K562 (cell line): ENCODE results near the gene TARBP2. TPM values are rescaled to one million over a fixed set of nuclear protein-coding genes. Genes with fewer than 3 reads are reported as not detected.

Experiments
- ATAC-seq: fragments of 200-7000 bp; cut with Tn5 transposase; 3 replicates; pipeline ENCODE4 v1.9.1; 2020; ENCODE audit warnings: moderate library complexity
- BruUV-seq: library from RNA; stranded (reverse); fragments of 400-500 nt; replicated peaks from 2 replicates; lab custom pipeline; 2021; lab: Mats Ljungman, UMichigan
- CTCF ChIA-PET: fragments of 300-600 bp; formaldehyde crosslinking; extraction: SDS; loops from one replicate; lab custom pipeline; 2021; ENCODE audit warnings: low intra/inter-chr PET ratio; lab: Yijun Ruan, JAX
- POLR2A ChIA-PET: fragments of 300-600, 350-650 bp; sonication (Branson Sonifier 250); formaldehyde crosslinking; extraction: SDS; loops from one replicate; lab custom pipeline; 2021; ENCODE audit warnings: antibody characterized with exemption, inconsistent platforms; lab: Yijun Ruan, JAX
- DNase-seq, 4 experiments: peaks; one replicate each; pipeline versions ENCODE4 v3.0.0 to v3.0.0-alpha.2; 2011 to 2018; ENCODE audit warnings: low spot score in 3 of 4, mixed read lengths in 3 of 4; ENCODE audit errors: extremely low read depth in 1 of 4
- FAIRE-seq: peaks from 2 replicates; lab custom pipeline; 2011; peaks lifted over from hg19 to GRCh38; lab: Jason Lieb, UNC
- H2AFZ ChIP-seq: 2 replicates; pipeline ENCODE4 v1.6.0; 2011; ENCODE audit warnings: low read depth, low read length, control low read depth, inconsistent platforms
- H3K27ac ChIP-seq: fragments of 200-600 bp; 3 replicates; pipeline ENCODE4 v1.8.0; 2011; ENCODE audit warnings: low read depth, mild to moderate bottlenecking, control low read depth, inconsistent platforms, low read length, moderate library complexity, mixed read lengths; ENCODE audit errors: extremely low read depth
- H3K27me3 ChIP-seq, 2 experiments: fragments of 300-600 bp in 1 of 2; 2 replicates in 1 of 2; 3 replicates in 1 of 2; pipeline versions ENCODE4 v1.6.0 to v1.8.0; 2011; ENCODE audit warnings: inconsistent platforms in 2 of 2, low read length in 2 of 2, mild to moderate bottlenecking in 1 of 2, mixed read lengths in 1 of 2, moderate library complexity in 1 of 2; ENCODE audit not compliant: control insufficient read depth in 2 of 2, insufficient read depth in 2 of 2
- H3K36me3 ChIP-seq: fragments of 300-600 bp; 3 replicates; pipeline ENCODE4 v1.8.0; 2011; ENCODE audit warnings: mild to moderate bottlenecking, low read length, inconsistent platforms; ENCODE audit not compliant: control insufficient read depth, insufficient read depth
- H3K4me1 ChIP-seq, 2 experiments: fragments of 200-600 bp in 1 of 2; replicated peaks in 1 of 2; 2 replicates in 1 of 2; 3 replicates in 1 of 2; pipeline versions ENCODE4 v1.5.1 to v1.8.0; 2011; ENCODE audit warnings: inconsistent platforms in 2 of 2, low read length in 2 of 2, mild to moderate bottlenecking in 1 of 2, mixed read lengths in 1 of 2, moderate library complexity in 1 of 2; ENCODE audit not compliant: control insufficient read depth in 2 of 2, insufficient read depth in 2 of 2
- H3K4me2 ChIP-seq: 2 replicates; pipeline ENCODE4 v1.6.1; 2011; ENCODE audit warnings: low read length, control low read depth, inconsistent platforms, mixed read lengths; ENCODE audit not compliant: insufficient read depth
- H3K4me3 ChIP-seq: fragments of 200-600 bp; sonication (generic), shearing (Covaris generic); 2 replicates; pipeline ENCODE4 v1.5.1; 2016; ENCODE audit warnings: control low read depth, inconsistent platforms
- H3K79me2 ChIP-seq: fragments of 200-600 bp; 3 replicates; pipeline ENCODE4 v1.8.0; 2011; ENCODE audit warnings: low read length, inconsistent platforms; ENCODE audit not compliant: control insufficient read depth, insufficient read depth
- H3K9ac ChIP-seq, 2 experiments: 2 replicates each; pipeline versions ENCODE4 v1.6.0 to v1.6.1; 2011; ENCODE audit warnings: low read depth in 2 of 2, low read length in 2 of 2, control low read depth in 1 of 2, inconsistent platforms in 1 of 2, mild to moderate bottlenecking in 1 of 2, mixed read lengths in 1 of 2; ENCODE audit not compliant: insufficient read depth in 1 of 2
- H3K9me1 ChIP-seq: one replicate; pipeline ENCODE4 v1.6.0; 2011; ENCODE audit warnings: inconsistent platforms, mild to moderate bottlenecking, low read length, moderate library complexity; ENCODE audit not compliant: control insufficient read depth, insufficient read depth
- H3K9me3 ChIP-seq: replicated peaks from 2 replicates; pipeline ENCODE4 v1.5.1; 2011; ENCODE audit warnings: low read depth, low read length, inconsistent platforms; ENCODE audit not compliant: control insufficient read depth, insufficient read depth
- H4K20me1 ChIP-seq: replicated peaks from 2 replicates; pipeline ENCODE4 v1.6.1; 2011; ENCODE audit warnings: low read length, inconsistent platforms, mixed read lengths; ENCODE audit not compliant: control insufficient read depth, insufficient read depth
- COPS2 ChIP-seq: fragments of 450-650 bp; conservative IDR thresholded peaks from 2 replicates; pipeline ENCODE4 v1.6.1; 2016; ENCODE audit warnings: mild to moderate bottlenecking, moderate library complexity
- ELK1 ChIP-seq: sonication (generic); formaldehyde crosslinking; IDR thresholded peaks from 2 replicates; pipeline ENCODE4 v1.8.1; 2022; ENCODE audit warnings: missing genetic modification reagents
- HCFC1 ChIP-seq: IDR thresholded peaks from 2 replicates; pipeline ENCODE4 v1.6.1; 2012; ENCODE audit warnings: low read depth, low read length, improper control_type of control experiment
- HDAC3 ChIP-seq: fragments of 450-650 bp; IDR thresholded peaks from 2 replicates; pipeline ENCODE4 v1.6.1; 2018; ENCODE audit warnings: borderline replicate concordance, mild to moderate bottlenecking, moderate library complexity; ENCODE audit not compliant: partially characterized antibody
- HDGF ChIP-seq: fragments of 450-650 bp; IDR thresholded peaks from 2 replicates; pipeline ENCODE4 v1.6.1; 2016
- NCOR1 ChIP-seq: fragments of 450-650 bp; IDR thresholded peaks from 2 replicates; pipeline ENCODE4 v1.6.1; 2016; ENCODE audit warnings: mild to moderate bottlenecking, moderate library complexity
- NEUROD1 ChIP-seq: fragments of 150-350 bp; IDR thresholded peaks from 2 replicates; pipeline ENCODE4 v1.6.1; 2014; ENCODE audit warnings: borderline replicate concordance, low read length, low read depth; ENCODE audit not compliant: partially characterized antibody
- NKRF ChIP-seq: fragments of 450-650 bp; IDR thresholded peaks from 2 replicates; pipeline ENCODE4 v1.6.1; 2016; ENCODE audit warnings: borderline replicate concordance
- TAF9B ChIP-seq: fragments of 450-650 bp; IDR thresholded peaks from 2 replicates; pipeline ENCODE4 v1.6.1; 2018; ENCODE audit warnings: mild to moderate bottlenecking; ENCODE audit not compliant: partially characterized antibody
- YY1 ChIP-seq, 3 experiments: IDR thresholded peaks; 2 replicates each; pipeline ENCODE4 v1.6.1; 2011; ENCODE audit warnings: low read length in 2 of 3, mild to moderate bottlenecking in 2 of 3, moderate library complexity in 2 of 3, borderline replicate concordance in 1 of 3, control low read depth in 1 of 3, low read depth in 1 of 3; ENCODE audit not compliant: insufficient read depth in 3 of 3, insufficient replicate concordance in 2 of 3, control insufficient read depth in 1 of 3, insufficient read length in 1 of 3; ENCODE audit errors: extremely low read depth in 1 of 3
- ZNF431 ChIP-seq: sonication (generic); formaldehyde crosslinking; IDR thresholded peaks from 2 replicates; pipeline ENCODE4 v1.8.0; 2022; ENCODE audit warnings: mild to moderate bottlenecking, missing genetic modification reagents
- WGBS: fragments of 100-300 bp; shearing (Covaris generic); methylation state at CpG from one replicate; pipeline ENCODE4 v1.1.6; 2016; ENCODE audit warnings: low coverage, mixed read lengths; ENCODE audit not compliant: insufficient coverage; ENCODE audit errors: missing lambda C conversion rate; 5-methylcytosine and 5-hydroxymethylcytosine counted together
- in situ Hi-C: fragments of 300-500 bp; cut with MboI; formaldehyde crosslinking; loops from 4 replicates; pipeline ENCODE4 v1.15.0; 2018; ENCODE audit warnings: inconsistent platforms, mixed read lengths
- intact Hi-C: fragments of 100-400 bp; cut with micrococcal nuclease; formaldehyde crosslinking; loops from 2 replicates; pipeline ENCODE4 v1.14.2; 2022
- polyA plus RNA-seq, 8 experiments: library from polyadenylated mRNA; depleted of rRNA in 4 of 8; stranded (reverse) in 5 of 8; unstranded in 3 of 8; fragments of >200 nt; fragmentation: Nextera tagmentation in 2 of 8; fragmentation: Illumina TruSeq in 1 of 8; extraction: Ambion mirVana in 2 of 8; extraction: Trizol in 1 of 8; gene quantifications; 2 replicates each; pipeline versions ENCODE4 v1.2.1 to v1.2.3, GENCODE V29; 2011 to 2014; ENCODE audit warnings: inconsistent platforms in 1 of 8, missing spikeins in 1 of 8
- total RNA-seq, 7 experiments: library from RNA; depleted of rRNA in 6 of 7; stranded (reverse); fragments of >200 nt in 6 of 7; fragmentation: Illumina TruSeq in 2 of 7; extraction: Trizol in 2 of 7; gene quantifications; 2 replicates each; pipeline versions ENCODE4 v1.2.1 to v1.2.3, GENCODE V29; 2011 to 2021; ENCODE audit warnings: low replicate concordance in 1 of 7
- TF ChIP-seq, protein P1 (sequence below): fragments of 250-450 bp; sonication (Bioruptor Pico); IDR thresholded peaks from 2 replicates; pipeline ENCODE4 v1.5.0; 2020; ENCODE audit warnings: mild to moderate bottlenecking
- TF ChIP-seq, protein P2 (sequence below): fragments of 450-650 bp; IDR thresholded peaks from 2 replicates; pipeline ENCODE4 v1.6.1; 2016; ENCODE audit warnings: mild to moderate bottlenecking

Gene TARBP2
- total and polyA plus RNA-seq, 9 of the 15 experiments (the other 6 are each of a cell fraction or from before 2014, with no cell fraction given): 5.6 to 69.0 (median 44.6) TPM

DNA sequence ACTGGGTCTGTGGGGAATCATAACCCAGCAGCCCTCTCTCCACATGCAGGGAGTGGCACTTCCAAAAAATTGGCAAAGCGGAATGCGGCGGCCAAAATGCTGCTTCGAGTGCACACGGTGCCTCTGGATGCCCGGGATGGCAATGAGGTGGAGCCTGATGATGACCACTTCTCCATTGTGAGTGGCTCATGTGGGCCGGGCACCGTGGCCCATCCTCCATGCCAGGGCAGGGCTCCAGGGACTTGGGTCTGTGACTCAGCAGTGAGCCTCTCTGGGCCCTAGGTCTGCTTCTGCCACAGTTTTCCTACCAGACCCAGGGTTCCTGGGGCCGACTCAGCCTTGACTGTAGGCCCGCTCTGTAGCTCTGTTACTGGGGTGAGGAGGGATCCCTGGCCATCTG is 4.0 kb downstream of the TARBP2 start:
- DNase-seq: no peak
- no TSS peak for BruUV-seq
- ATAC-seq: no peak
- Histone ChIP-seq H3K4me1 (peaks cover 18 to 25% of the 10 kb centered on the region in 2 experiments; a peak in 4 of 5 replicates), H3K79me2 (peaks cover 24% of the 10 kb centered on the region), H3K36me3 (peaks cover 44% of the 10 kb centered on the region; the same call in 2 of the 3 replicates), H3K9ac (peak overlapping the region in 1 of 2 experiments; percentile 2; a peak in 2 of 4 replicates), H3K27ac (no peak overlapping the region), H3K4me2 (no peak overlapping the region), H3K9me3 (no peaks in the 10 kb centered on the region), H3K4me3 (no peak overlapping the region), H4K20me1 (no peaks in the 10 kb centered on the region), H3K9me1 (no peaks in the 10 kb centered on the region), H3K27me3 (no peaks in the 10 kb centered on the region), H2AFZ (no peak overlapping the region)
- ChIA-PET POLR2A (interaction anchor here (0.9 to 1.1 kb wide), 2 partner anchors 11 kb away, joined by 3 read pairs; no protein-coding TSS in a partner anchor), CTCF (no interaction called here)
- WGBS: 96% methylated on average over 10 of the region's 10 CpGs
- FAIRE-seq: no peak
- in situ Hi-C loops (loop anchor here (10.0 kb wide), 1 partner anchor 180 kb away; the partner anchor contains the start of gene AAAS), intact Hi-C loops (loop anchor here (5.0 to 10.0 kb wide), 2 partner anchors 83 to 440 kb away; partner anchors contain the start of gene AMHR2)
- TF ChIP-seq, protein P1, sequence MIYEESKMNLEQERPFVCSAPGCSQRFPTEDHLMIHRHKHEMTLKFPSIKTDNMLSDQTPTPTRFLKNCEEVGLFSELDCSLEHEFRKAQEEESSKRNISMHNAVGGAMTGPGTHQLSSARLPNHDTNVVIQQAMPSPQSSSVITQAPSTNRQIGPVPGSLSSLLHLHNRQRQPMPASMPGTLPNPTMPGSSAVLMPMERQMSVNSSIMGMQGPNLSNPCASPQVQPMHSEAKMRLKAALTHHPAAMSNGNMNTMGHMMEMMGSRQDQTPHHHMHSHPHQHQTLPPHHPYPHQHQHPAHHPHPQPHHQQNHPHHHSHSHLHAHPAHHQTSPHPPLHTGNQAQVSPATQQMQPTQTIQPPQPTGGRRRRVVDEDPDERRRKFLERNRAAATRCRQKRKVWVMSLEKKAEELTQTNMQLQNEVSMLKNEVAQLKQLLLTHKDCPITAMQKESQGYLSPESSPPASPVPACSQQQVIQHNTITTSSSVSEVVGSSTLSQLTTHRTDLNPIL: no peak
- TF ChIP-seq NCOR1 (no peak), COPS2 (no peak), HCFC1 (no peak), ELK1 (CRISPR knock-in tag) (no peak), TAF9B (no peak), NKRF (no peak), HDAC3 (no peak), HDGF (no peak), YY1 (IDR thresholded peaks at IDR 0.05; ENCODE audit: borderline replicate concordance in 1 of 3, control insufficient read depth in 1 of 3, extremely low read depth in 1 of 3, insufficient read depth in 3 of 3, insufficient read length in 1 of 3, insufficient replicate concordance in 2 of 3, low read depth in 1 of 3, low read length in 2 of 3) (no peak), ZNF431 (CRISPR knock-in tag) (no peak), NEUROD1 (no peak)
- TF ChIP-seq, protein P2, sequence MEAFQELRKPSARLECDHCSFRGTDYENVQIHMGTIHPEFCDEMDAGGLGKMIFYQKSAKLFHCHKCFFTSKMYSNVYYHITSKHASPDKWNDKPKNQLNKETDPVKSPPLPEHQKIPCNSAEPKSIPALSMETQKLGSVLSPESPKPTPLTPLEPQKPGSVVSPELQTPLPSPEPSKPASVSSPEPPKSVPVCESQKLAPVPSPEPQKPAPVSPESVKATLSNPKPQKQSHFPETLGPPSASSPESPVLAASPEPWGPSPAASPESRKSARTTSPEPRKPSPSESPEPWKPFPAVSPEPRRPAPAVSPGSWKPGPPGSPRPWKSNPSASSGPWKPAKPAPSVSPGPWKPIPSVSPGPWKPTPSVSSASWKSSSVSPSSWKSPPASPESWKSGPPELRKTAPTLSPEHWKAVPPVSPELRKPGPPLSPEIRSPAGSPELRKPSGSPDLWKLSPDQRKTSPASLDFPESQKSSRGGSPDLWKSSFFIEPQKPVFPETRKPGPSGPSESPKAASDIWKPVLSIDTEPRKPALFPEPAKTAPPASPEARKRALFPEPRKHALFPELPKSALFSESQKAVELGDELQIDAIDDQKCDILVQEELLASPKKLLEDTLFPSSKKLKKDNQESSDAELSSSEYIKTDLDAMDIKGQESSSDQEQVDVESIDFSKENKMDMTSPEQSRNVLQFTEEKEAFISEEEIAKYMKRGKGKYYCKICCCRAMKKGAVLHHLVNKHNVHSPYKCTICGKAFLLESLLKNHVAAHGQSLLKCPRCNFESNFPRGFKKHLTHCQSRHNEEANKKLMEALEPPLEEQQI: no peak
